Large intestine (tissue), 3 donors: Measurements from ENCODE around the gene SUV39H2. TPM values are rescaled to one million over a fixed set of nuclear protein-coding genes. Genes with fewer than 3 reads are reported as not detected.

Source experiments
- DNase-seq, 2 donors: peaks; one replicate each; pipeline versions ENCODE4 v3.0.0 to v3.0.0-alpha.2; 2013
- H3K27ac ChIP-seq: one replicate; pipeline ENCODE4 v1.5.1; 2013; ENCODE audit warnings: low read length
- H3K27me3 ChIP-seq: 2 replicates; pipeline ENCODE4 v1.6.1; 2013; ENCODE audit warnings: low read length; ENCODE audit not compliant: control insufficient read depth, insufficient read depth
- H3K36me3 ChIP-seq: 2 replicates; pipeline ENCODE4 v1.6.1; 2013; ENCODE audit warnings: low read length; ENCODE audit not compliant: control insufficient read depth, insufficient read depth
- H3K4me1 ChIP-seq: one replicate; pipeline ENCODE4 v1.6.1; 2013; ENCODE audit warnings: low read length; ENCODE audit not compliant: control insufficient read depth, insufficient read depth
- H3K4me3 ChIP-seq: one replicate; pipeline ENCODE4 v1.5.1; 2013; ENCODE audit warnings: low read length
- H3K9me3 ChIP-seq: one replicate; pipeline ENCODE4 v1.6.1; 2013; ENCODE audit warnings: mild to moderate bottlenecking, low read depth, low read length, moderate library complexity; ENCODE audit not compliant: control insufficient read depth
- WGBS: methylation state at CpG from one replicate; pipeline ENCODE4 v1.1.5; 2013; ENCODE audit warnings: low lambda C conversion rate; ENCODE audit not compliant: insufficient coverage; 5-methylcytosine and 5-hydroxymethylcytosine counted together
- polyA plus RNA-seq: library from polyadenylated mRNA; unstranded; fragments of 120-200 nt; gene quantifications from one replicate; pipeline ENCODE4 v1.2.1, GENCODE V29; 2013

The SUV39H2 gene
- polyA plus RNA-seq, 1 donor, result 10.9 TPM

DNA sequence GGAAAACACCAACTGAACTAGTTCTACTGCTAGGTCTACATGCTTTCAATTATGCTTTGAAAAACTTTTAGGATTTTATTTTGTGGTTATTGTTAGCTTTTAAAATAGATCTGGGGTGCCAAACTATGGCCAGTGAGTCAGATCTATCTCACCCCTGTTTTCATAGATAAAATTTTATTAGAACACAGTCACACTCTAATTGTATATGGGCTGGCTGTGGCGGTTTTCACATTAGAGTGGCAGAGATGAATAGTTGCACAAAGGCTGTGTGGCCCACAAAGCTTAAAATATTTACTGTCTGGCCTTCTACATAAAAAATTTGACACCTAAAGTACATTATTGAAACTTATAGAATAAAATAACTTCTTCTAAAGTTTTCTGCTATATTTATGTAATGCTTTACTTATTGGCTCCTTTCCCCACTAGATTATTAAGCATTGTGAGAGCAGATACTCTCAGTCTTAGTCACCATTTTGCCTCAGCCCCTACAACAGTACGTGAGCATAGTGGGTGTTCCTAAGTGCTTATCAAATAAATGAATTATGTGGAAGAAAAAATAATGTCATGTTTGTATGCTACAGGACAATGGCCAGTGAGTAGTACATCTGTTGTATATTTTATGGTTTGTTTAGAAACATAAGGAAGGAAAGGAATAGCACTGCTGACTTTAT, 5.4 kb upstream of the SUV39H2 start:
- H3K27me3 ChIP-seq, result no peaks in the 10 kb centered on the region
- H3K27ac ChIP-seq, result no peak overlapping the region
- no peaks in the 10 kb centered on the region for H3K9me3 ChIP-seq
- H3K36me3 ChIP-seq, result peaks cover 15% of the 10 kb centered on the region
- WGBS, result no CpG with 5 or more reads among the region's 2 CpGs
- no peak for DNase-seq
- H3K4me3 ChIP-seq, result no peak overlapping the region
- peaks cover 7% of the 10 kb centered on the region for H3K4me1 ChIP-seq

DNA sequence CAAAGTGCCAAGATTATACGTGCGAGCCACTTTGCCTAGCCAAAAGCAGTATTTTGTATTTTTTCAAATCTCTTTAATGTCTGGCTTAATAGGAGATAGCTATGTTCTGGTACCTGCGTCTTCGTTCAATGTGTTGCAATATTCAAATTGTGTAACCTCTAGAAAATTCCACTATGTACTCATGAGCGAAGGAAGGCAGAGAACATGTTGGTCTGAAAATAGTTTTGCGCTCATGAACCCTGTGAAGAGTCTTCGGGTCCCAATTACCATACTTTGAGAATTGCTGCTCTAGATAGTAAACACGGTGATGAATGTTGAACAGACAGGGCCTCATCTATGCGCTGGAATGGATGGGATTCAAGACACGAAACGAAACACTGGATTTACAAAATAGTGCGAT, 2.7 kb upstream of the SUV39H2 start:
- H3K27me3 ChIP-seq, result no peaks in the 10 kb centered on the region
- no peak overlapping the region for H3K27ac ChIP-seq
- H3K9me3 ChIP-seq, result no peaks in the 10 kb centered on the region
- H3K4me3 ChIP-seq, result no peak overlapping the region
- peaks cover 2% of the 10 kb centered on the region for H3K36me3 ChIP-seq
- peaks cover 11% of the 10 kb centered on the region for H3K4me1 ChIP-seq
- DNase-seq, result no peak
- WGBS, result 100% methylated on average over 6 of the region's 12 CpGs

DNA sequence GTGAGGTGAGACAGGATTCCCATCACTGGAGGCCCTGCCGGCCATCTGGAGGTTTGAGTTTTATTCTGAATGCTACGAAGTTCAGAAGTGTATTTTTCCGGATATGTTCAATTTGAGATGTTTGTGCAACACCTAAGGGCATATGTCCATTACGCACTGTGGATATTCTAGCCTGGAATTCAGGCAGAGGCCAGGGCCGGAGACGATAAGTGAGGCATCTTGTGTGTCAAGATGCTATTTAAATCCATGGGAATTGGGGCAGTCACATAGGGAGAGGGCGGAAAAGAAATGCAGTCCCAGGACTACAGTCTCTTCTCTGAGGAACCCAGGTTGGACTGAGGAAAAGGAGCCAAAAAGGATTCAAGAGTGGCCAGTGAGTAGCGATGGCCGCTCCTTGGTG, 1.9 kb upstream of the SUV39H2 start:
- H3K36me3 ChIP-seq, result no peaks in the 10 kb centered on the region
- no peaks in the 10 kb centered on the region for H3K9me3 ChIP-seq
- H3K4me1 ChIP-seq, result peaks cover 11% of the 10 kb centered on the region
- no peak overlapping the region for H3K4me3 ChIP-seq
- DNase-seq, result no peak
- no peaks in the 10 kb centered on the region for H3K27me3 ChIP-seq
- H3K27ac ChIP-seq, result peak overlapping the region; percentile 100
- no CpG with 5 or more reads among the region's 9 CpGs for WGBS

DNA sequence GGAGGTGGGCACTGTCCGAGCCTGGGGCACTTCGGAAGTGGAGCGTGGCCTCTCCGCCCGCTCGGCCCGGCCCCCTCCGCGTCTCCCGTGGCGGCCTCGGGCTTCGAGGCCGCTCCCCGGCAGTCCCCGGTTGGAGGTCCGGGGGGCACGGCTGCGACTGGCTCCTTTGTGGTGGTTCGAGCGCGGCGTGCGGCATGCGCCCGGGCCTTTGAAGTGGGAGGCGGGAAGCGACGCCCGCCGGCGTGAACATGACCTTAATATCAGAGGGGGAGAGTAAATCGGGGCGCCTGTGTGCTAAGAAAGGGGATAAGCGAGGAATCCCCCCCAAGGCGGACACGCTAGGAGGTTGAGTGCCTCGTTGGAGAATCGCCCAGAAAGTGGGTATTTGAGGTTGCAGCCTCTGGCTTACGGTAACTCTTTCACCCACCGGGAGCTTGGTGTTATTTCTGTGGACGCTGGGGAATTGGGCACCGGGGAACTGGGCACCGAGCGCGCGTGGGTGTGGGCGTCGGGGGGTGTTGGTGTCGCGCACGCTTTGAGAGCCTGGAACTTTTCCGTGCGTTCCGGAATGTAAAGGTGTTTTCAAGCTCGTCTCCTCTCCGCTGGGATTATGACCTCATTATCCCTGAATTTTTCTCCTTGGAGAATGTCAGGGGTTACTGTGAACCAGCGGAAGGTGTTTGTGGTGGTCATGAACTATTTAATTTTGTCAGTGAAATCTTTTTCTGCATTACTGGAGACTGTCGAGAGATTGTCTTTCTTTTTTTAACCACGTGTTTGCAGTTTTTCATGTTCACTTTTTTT, 660 bp downstream of the SUV39H2 start:
- 0% methylated on average over 2 of the region's 60 CpGs for WGBS
- DNase-seq, result peak; percentile 4 to 64
- peaks cover 11% of the 10 kb centered on the region for H3K4me1 ChIP-seq

DNA sequence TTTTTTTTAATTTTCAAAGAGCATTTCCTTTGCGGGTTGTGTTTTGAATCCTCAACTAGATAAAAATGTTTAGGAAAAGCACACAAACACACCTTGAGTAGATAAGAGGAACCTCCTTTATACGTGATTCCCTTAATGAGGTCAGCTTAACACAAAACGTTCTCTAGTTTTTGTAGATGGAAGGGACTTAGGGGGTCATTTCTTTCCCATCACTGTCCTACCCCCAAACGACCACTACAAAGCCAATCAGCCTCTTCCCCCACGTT, 1.2 kb downstream of the SUV39H2 start:
- Histone ChIP-seq H3K4me1 (peaks cover 11% of the 10 kb centered on the region), H3K36me3 (peaks cover 2% of the 10 kb centered on the region), H3K9me3 (no peaks in the 10 kb centered on the region), H3K27ac (no peak overlapping the region), H3K4me3 (peak overlapping the region; percentile 71), H3K27me3 (no peaks in the 10 kb centered on the region)
- peak in 1 of 2 donors; percentile 22 for DNase-seq
- 0% methylated on average over 2 of the region's 5 CpGs for WGBS

More for the DNA sequence above, 660 bp downstream of the SUV39H2 start:
- Histone ChIP-seq H3K27ac (peak overlapping the region; percentile 51), H3K4me3 (peak overlapping the region; percentile 71), H3K27me3 (no peaks in the 10 kb centered on the region), H3K36me3 (peaks cover 2% of the 10 kb centered on the region), H3K9me3 (no peaks in the 10 kb centered on the region)

DNA sequence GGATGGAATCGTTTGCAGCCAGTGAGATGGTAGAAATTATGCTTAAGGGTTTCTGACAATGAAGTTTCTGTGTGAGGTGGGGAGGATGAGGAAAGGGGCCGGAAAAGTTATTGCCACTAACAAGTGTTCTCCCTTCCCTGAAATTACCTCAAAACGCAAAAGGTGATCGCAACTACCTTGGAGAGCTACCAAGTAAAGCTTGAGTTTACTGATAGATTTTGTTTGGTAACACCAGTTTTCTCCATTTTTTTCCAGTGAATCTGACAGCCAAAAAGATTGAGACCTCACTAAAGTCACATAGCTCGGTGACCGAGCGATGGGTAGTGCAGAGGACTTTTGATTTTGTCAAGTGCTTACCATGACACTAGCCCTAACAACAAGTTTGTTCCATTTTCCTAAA, 1.6 kb downstream of the SUV39H2 start:
- 0% methylated on average over 1 of the region's 7 CpGs for WGBS
- H3K27ac ChIP-seq, result no peak overlapping the region
- H3K27me3 ChIP-seq, result no peaks in the 10 kb centered on the region
- no peaks in the 10 kb centered on the region for H3K9me3 ChIP-seq
- no peak for DNase-seq
- H3K4me1 ChIP-seq, result peaks cover 11% of the 10 kb centered on the region
- H3K36me3 ChIP-seq, result peaks cover 2% of the 10 kb centered on the region
- peak overlapping the region; percentile 71 for H3K4me3 ChIP-seq

DNA sequence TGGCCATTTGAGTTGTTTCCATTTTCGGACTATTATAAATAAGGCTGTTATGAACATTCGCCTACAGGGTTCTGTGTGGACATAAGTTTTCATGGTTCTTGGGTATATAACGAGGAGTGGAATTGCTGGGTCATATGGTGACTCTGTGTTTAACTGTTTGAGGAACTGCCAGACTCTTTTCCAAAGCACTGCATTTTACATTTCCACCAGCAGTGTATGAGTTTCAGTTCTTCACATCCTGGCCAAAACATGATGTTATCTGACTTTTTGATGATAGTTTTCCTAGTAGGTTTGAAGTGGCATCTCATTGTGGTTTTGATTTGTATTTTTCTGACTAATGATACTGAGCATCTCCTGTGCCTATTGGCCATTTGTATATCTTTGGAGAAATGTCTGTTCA, 5.4 kb downstream of the SUV39H2 start:
- WGBS, result 100% methylated on average over 3 of the region's 3 CpGs
- Histone ChIP-seq H3K27me3 (no peaks in the 10 kb centered on the region), H3K4me3 (no peak overlapping the region), H3K27ac (no peak overlapping the region), H3K9me3 (no peaks in the 10 kb centered on the region), H3K4me1 (peaks cover 4% of the 10 kb centered on the region), H3K36me3 (peaks cover 11% of the 10 kb centered on the region)
- no peak for DNase-seq

DNA sequence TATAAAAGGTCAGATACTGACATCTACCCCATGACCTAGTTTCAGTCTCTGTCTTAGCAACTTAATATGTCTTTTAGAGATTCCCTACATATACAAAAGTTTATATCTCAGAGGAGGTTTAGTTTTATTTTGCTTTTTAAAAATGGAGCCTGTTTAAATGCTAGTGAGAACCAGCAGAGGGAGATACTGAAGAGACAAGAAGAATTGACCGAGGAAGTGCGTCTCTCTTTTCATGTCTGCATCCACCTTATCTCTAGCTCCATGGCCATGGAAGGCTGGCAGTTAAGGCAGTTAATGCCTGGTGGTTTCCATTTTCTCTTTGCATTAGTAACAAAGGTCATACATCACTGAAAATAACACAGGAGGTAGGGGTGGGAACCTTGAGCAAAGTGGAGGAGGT, 10.7 kb downstream of the SUV39H2 start:
- no peak overlapping the region for H3K27ac ChIP-seq
- DNase-seq, result no peak
- WGBS, result no CpG with 5 or more reads among the region's 2 CpGs

DNA sequence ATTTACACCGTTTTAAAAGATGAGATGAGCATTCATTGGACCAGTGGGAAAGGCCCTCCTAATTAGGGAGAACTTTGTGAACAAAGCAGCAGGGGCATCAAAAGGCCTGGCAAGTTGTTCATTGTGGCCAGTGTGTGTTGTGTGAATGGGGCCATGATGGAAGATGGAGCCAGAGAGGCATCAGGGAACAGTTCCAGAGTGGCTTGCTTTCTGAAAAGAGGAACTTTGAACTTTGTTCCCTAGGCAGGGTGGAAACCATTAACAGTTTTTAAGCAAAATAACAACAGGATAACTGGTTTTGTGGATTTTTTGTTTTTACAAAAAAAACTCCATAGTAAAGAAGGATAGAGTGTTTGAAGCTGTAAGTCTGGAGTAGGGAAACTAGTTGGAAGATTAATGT, 12.5 kb downstream of the SUV39H2 start:
- Histone ChIP-seq H3K9me3 (no peaks in the 10 kb centered on the region), H3K4me3 (no peak overlapping the region), H3K4me1 (no peaks in the 10 kb centered on the region), H3K36me3 (peaks cover 5% of the 10 kb centered on the region), H3K27ac (no peak overlapping the region), H3K27me3 (no peaks in the 10 kb centered on the region)
- DNase-seq, result no peak
- no CpG with 5 or more reads among the region's 1 CpG for WGBS

More for the DNA sequence above, 10.7 kb downstream of the SUV39H2 start:
- no peaks in the 10 kb centered on the region for H3K9me3 ChIP-seq
- no peaks in the 10 kb centered on the region for H3K4me1 ChIP-seq
- no peaks in the 10 kb centered on the region for H3K27me3 ChIP-seq
- no peak overlapping the region for H3K4me3 ChIP-seq
- peaks cover 8% of the 10 kb centered on the region for H3K36me3 ChIP-seq

DNA sequence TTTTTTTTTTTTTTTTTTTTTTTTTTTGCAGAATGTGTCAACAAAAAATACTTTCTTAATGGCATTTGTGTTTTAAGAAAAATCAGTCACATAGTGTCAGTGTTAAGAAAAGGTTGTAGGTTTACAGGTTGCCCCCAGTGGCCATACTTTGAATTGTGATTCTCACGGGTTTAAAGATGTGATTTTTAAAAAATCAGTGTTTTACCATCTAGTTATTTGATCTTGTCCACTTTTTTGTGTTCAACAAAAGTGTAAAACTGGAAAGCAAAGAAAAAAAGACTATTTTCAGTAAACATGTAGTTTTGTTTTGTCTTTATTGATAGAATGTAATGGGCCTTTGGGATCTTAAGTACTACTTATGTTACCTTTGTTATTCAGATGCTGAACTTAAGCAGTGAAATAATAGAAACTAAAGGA, 25.7 kb downstream of the SUV39H2 start:
- Histone ChIP-seq H3K27me3 (no peaks in the 10 kb centered on the region), H3K36me3 (peaks cover 29% of the 10 kb centered on the region), H3K4me1 (no peaks in the 10 kb centered on the region), H3K9me3 (peaks cover 2% of the 10 kb centered on the region), H3K27ac (no peak overlapping the region), H3K4me3 (no peak overlapping the region)
- 17% methylated on average over 1 of the region's 1 CpG for WGBS
- peak in 1 of 2 donors; percentile 15 for DNase-seq
